ENCODE results near the gene TMEM252.

The TMEM252 gene

DNA sequence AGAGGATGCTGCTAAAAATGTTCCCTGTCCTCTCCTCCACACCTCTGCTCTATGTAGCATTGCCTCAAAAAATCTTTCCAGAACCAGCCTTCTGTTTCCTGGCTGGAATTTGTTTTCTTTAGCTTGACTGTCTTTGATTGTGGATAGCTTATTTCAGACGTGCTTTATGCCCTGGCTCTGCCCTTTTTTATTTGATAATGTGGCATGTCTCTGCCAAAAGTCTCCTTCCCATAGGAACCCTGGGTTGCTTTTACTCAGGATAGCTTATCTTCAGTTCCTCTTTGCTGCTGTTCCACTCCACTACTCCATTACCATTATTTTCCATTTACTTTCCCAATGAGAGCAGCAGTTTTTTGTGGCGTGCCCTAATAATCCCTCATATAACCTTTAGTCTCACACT, 885 bp upstream of the TMEM252 start:
- DNase-seq (ENCODE audit: low spot score) = no peak

DNA sequence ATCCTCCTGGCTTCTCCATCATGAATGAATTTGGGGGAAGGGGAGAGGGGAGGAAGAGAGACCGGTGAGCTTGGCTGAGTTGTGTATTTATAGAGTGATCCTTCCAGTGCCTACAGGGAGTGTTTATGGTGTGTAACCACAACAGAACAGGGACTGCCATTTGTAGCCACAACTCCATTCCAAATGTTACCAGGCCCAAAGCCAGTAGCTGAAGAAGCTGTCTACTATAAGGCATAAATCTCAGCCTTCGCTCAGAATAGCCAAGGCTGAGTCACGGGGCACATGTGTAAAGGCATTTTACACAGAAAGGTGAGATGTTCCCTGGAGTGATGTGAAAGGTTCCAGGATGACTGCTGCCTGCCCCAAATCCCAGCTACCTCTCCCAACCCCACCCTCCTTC, 2.5 kb downstream of the TMEM252 start:
- DNase-seq (ENCODE audit: low spot score) = no peak

DNA sequence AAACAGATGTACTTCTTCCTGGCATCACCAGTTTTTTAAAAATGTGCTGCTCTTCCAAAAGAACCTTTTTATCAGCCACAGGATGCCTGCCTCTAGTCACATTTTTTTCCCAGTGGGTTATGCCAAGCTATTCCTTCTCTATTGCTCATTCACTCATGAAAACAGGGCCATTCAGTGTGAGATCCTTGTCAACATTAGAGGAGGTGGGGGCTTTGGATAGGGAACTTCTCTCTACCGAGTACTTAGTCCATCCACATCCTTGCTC, 3.1 kb downstream of the TMEM252 start:
- DNase-seq (ENCODE audit: low spot score) = no peak

DNA sequence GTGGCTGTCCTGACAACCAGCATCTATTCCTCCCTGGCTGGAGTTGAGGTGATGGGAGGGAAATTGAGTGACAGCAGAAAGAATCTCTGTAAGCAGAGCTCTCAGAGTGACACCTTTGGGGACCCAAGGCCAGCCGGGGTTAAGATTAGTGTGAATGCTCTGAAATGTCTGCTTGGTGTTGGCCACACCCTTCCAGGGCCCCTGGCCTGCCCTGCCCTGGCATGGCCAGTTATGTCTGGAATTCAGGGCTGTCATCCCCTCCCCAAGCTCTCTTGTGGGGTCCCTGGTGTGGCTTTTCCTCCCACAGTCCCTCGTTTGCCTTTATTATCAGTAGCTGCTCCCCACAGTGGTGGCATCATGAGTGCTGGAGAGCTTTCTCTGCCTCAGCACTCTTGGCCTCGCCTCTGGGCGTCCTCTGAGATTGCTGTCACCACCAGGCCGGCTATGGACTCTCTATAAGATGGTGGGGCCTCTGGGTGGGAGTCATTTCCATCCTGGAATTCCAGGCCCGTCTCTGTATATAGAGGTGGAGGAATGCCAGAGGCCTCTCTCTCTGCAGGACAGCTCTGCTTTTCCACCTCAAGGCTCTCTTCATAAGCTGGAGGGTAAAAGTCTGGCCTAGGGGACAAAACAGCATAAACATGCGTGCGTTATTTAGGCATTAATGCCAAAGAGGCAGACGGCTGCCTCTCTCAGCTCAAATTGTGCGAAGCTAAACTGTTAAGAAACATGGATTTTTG, 3.6 kb downstream of the TMEM252 start:
- DNase-seq (ENCODE audit: low spot score) = no peak

DNA sequence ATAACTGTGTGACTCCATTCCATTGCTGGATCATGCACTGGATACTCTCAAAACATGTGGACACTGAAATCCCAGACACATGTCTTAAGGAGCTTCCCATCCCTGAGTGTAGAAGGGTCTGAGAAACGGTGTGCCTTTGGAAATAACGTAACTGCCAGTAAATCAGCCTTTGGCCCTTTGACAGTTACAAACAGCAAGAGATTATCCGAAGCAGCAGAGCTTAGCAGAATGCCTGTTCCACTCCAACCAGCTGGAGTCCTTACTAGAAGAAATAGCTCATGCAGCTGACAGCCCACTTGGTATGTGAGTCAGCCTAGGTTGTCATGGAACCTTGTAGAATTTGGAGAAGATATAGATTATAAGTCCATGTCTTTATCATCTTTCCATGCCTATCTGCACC, 7.0 kb downstream of the TMEM252 start:
- no peak for DNase-seq (ENCODE audit: low spot score)

DNA sequence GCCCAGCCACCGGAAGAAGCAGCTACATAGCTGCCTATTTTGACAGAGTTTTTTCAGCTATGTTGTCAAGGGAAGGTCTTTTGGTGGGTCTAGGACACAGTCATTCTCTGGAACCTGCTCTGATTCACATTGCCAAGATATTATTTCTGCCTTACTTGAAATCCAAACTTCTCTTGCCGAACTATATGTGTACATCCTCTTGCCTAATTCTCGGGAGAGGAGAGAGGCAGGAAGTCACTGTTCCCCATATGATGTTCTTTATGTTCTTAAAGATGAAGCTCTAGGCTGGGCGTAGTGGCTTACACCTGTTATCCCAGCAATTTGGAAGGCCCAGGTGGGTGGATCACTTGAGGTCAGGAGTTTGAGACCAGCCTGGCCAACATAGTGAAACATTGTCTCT, 8.6 kb downstream of the TMEM252 start:
- DNase-seq (ENCODE audit: low spot score) = no peak

DNA sequence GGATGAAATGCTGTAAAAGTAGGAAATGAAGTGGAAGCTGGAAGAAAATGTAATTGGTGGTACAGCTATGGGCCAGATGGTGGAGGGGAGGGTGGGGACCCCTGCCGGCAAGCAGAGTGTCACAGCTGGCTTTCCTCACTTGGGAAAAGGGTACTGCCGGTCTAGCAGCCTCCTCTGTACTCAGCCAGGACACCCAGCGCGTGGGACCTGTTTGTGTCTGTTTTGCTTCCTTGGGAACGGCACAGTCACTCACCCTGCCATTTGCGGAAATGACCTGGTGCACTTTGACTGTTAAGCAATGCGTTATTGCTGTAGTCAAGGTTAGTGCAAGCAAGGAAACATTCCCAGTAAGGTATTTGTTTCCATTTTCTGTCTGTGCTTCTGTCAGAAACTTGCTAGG, 10.1 kb downstream of the TMEM252 start:
- DNase-seq (ENCODE audit: low spot score) = peak; percentile 21

DNA sequence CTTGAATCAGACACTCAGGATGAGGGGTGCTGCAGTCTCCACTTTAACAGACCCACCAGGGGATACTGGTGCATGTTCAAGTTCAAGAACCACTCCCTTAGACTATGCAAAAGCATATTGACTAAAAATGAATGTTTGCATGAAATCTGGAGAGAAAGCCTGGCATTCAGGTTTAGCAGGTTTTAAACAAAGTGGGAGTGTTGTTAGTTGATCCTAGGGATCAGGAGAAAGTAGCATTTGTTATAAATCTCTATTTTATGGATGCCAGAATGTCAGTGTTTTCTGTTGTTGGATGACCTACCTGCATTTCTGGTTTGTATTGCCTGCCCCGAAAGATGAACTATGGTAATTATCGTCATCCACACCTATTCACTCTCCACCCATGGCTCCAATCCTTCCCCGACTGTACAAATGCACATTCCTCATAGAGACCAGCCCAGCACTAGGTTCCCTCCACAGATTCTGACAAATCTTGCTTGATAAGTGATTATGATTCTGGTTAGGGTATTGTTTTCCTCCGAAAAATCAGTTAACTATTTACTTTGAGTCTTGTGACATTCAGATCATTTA, 17.2 kb downstream of the TMEM252 start:
- DNase-seq (ENCODE audit: low spot score) = no peak

DNA sequence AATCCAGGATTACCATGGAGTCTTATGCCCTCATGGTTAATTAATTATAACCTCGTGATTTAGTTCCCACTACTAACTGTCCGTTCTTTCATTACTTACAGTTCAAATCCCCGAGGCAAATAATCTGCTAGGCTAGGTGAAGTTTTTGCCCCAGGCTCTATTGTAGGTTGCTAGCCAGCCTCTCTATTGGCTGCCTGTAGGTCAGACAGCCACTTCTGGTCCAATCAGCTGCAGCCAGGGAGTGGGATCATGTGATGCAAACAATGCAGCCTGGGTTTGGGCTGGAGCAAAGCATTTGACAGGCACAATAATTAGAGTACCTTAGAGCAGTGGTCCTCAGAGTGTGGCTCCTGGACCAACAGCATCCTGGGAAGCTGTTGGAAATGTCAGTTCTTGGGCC, 17.7 kb downstream of the TMEM252 start:
- no peak for DNase-seq (ENCODE audit: low spot score)

DNA sequence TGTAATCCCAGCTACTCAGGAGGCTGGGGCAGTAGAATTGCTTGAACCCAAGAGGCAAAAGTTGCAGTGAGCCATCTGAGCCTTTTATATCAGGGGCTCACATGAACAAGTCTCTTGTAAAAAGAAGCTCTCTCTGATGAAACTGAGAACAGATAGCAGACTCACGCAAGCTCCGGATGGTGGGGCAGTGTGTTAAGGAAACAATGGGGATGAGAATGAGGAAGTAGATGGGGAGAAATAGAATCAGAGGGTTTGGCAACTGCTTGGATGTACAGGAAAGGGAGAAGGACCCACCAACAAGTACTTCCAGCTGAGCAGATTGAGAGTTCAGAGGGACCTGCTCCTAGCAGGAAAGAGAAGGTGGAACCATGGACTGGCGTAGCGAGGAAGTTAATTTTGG, 18.6 kb downstream of the TMEM252 start:
- DNase-seq (ENCODE audit: low spot score) = no peak

DNA sequence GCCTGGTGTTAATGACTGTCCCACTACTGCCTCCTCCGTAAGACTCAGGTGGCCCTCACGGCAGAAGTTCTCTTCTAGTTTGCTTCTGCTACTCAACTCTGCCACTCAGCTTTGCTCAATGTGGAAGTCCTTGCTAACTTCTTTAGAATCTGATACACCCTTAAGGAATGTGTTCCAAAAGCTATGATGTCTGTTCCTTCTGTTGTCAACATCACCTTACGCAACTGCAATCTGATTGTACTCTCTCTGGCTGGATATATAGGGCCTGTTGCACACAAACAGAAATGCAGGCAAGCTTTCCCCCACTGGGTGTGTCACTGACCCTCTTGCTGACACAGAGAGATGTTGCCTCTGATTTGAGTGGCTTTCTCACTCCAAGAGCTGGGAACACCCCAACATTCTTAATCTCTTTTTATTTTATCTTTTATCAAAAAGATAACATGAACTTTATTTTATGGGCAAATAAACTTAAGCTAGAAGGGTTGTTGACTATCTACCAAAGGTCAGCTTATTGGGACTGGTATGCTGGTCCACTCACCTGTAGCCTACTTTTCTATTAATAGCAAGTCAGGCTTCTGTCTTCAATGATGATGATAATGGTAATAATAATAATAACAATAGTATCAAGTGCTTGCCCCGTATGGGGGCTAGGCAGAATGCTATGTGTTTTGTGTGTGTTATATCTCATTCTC, 25.2 kb downstream of the TMEM252 start:
- DNase-seq (ENCODE audit: low spot score) = no peak

DNA sequence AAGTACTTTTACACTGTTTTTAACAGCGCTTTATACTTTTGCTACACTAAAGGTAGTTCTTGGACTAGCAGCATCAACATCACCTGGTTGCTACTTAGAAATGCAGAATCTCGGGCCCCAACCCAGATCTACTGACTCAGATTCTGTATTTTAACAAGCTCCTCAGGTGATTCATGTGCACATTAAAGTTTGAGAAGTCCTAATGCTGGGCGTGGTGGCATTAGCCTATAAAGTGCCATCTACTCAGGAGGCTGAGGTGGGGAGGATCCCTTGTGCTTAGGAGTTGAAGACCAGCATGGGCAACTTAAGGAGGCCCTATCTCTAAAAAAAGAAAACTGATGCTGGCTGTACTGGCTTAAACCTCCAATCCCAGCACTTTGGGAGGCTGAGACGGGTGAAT, 26.7 kb downstream of the TMEM252 start:
- DNase-seq (ENCODE audit: low spot score) = no peak

DNA sequence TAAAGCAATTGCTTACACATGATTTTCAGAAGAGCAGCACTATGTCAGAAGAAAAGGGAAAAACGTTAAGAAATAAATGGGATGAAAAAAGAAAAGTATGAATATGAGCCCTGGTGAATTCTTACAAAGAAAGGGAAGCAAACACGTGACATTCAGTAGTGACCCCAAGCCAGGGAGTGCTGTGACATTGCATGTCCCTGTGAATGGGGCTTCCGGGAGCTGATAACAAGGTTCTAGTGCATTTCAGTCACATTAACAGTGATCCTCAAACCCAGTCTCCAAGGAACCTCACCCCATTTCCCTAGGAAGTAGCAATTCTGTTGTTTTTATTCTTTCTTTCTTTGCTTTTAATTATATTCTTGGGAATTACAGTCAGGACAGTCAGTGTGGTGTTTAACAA, 27.3 kb downstream of the TMEM252 start:
- no peak for DNase-seq (ENCODE audit: low spot score)

DNA sequence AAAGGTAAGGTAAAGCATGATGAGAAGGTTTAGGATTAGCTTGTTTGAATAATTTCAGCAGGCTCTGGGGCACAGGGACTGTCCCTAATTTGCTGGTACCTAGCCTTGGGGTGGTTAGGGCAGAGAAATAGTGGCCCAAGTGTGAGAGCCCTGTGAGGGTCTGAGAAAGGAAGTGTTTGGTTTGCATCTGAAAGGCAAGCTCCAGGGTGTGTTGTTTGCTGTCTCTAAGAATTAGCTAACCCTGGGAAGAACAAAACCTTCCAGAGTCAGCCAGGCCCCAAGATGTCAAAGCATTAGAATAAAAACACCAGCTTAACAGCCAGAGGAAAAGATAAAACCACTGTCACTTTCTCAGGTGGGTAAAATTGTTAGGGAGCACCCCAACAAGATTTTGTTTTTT, 31.0 kb downstream of the TMEM252 start:
- DNase-seq (ENCODE audit: low spot score) = no peak

DNA sequence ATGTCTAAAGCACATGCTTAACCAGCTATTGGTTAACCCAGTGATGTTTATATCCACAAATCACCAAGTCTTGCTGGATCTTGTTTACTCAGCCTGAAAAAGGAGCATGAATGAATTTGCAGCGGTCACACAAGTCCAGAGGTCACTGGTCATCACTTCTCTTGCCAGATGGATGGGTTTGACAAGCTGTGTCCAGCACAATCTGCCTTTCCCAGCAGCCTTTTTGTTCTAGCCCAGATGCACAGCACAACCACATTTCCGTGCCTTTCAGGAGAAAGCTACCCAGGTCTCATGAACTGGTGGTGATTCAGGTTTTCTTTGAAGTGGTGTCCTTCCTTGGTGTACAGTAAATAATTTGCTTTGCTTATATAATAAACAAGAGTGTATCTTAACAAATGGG, 32.1 kb downstream of the TMEM252 start:
- no peak for DNase-seq (ENCODE audit: low spot score)

DNA sequence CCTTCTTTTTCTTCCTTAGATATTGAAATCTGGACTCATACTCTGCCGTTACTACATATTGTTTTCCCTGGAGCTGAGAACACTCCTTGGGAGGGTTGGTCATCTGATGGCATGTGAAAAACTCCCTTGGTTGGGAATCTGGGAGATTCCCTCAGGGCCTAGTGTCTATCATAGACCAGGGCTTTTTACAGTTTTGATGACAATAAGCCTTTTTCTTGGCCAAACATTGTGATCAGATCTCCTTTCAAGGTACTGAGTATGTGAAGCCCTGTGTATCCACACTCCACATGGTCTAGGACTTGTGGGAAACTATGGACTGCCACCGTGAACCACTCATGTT, 32.9 kb downstream of the TMEM252 start:
- no peak for DNase-seq (ENCODE audit: low spot score)

DNA sequence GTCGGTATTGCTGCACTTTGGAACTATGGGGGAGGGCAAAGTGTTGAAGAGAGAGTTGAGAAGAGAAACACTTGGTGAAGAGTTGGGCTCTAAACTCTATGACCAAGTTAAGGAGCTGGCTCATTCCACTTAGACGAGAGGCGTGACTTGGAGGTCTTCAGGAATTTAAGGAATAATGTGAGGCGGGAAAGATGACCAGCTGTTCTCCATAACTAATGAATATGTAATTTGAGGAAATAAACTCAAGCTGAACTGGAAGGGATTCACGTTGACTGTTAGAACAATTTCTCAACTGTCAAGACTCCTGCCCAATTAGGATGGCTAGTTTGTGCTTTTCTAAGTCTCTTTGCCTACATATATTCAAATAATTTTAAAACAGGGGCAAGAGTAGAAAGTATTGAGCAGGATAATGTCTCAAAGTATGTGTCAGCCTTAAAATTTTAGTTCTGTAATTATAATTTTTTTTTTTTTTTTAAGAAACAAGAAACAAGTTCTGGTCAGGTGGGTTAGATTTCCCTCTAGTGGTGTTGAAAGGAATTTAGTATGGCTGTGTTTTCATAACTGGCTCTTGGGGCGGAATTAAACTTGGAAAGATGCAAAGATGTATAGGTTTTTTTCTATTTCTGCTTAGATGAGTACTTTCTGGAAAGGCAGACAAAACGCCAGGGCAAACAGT, 33.4 kb downstream of the TMEM252 start:
- DNase-seq (ENCODE audit: low spot score) = peak; percentile 10

DNA sequence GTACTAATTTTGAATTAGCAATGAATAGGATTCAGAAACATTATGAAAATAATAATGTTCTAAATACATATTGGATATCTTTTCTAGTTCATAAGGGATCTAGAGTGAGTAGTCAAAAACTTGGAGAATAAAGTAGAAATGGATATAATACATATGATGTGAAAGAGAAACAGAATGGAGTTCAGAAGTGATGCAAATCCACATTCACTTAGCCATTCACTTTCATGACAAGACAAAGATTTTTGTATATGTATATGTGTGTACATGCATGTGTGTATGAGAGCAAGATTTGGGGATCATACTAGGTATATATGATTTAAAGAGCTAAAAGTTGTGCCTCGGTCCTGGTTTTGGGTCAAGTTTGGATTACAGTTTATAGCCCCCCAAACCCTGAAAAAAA, 34.1 kb downstream of the TMEM252 start:
- DNase-seq (ENCODE audit: low spot score) = no peak

DNA sequence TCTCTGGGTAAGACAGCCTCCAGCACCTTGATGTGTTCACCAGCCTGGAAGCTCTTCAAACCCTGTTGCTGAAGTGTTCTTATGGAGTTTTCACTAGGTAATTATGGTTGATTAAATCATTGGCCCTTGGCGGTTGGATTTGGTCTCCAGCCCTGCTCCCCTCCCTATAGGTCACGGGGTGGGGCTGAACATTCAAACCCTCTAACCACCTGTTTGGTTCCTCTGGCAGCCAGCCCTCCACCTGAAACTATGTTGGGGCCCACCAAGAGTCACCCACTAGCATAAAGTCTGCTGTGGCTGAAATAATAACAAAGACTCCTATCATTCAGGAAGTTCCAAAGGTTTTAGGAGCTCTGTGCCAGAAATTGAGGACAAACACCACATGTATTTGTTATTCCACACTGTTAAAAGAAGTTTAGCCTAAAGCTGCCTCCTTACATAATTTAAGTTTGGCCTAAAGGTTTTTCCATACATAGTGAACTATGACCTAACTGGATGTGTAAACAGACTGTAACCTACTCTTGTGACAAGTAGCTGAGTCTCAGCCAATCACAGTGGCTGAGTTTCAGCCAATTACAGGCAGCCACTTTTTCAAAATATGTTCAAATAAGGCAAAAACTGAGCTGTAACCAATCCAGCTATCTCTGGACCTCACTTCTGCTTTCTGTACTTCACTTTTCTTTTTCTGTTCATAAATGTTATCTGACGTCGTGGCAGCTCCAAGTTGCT, 34.8 kb downstream of the TMEM252 start:
- DNase-seq (ENCODE audit: low spot score) = no peak

DNA sequence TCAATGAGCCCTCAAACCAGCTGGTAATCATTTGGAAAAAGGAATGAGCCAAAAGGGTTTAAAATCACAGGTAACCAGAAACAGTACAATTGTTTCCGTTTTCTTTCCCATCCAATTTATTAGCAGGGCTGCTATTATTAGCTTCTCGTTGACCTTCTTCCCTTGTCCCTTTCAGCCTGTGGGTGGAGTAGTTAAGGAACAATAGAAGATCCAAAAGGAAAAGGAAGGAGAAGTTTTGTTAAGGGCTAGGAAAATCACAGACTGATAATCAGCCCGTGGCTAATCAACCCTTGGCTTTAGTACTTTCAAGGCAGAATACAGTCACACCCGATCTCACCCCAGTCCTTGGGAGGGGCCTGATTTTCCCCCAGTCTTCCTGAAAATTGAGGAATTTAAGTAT, 38.4 kb downstream of the TMEM252 start:
- DNase-seq (ENCODE audit: low spot score) = no peak

DNA sequence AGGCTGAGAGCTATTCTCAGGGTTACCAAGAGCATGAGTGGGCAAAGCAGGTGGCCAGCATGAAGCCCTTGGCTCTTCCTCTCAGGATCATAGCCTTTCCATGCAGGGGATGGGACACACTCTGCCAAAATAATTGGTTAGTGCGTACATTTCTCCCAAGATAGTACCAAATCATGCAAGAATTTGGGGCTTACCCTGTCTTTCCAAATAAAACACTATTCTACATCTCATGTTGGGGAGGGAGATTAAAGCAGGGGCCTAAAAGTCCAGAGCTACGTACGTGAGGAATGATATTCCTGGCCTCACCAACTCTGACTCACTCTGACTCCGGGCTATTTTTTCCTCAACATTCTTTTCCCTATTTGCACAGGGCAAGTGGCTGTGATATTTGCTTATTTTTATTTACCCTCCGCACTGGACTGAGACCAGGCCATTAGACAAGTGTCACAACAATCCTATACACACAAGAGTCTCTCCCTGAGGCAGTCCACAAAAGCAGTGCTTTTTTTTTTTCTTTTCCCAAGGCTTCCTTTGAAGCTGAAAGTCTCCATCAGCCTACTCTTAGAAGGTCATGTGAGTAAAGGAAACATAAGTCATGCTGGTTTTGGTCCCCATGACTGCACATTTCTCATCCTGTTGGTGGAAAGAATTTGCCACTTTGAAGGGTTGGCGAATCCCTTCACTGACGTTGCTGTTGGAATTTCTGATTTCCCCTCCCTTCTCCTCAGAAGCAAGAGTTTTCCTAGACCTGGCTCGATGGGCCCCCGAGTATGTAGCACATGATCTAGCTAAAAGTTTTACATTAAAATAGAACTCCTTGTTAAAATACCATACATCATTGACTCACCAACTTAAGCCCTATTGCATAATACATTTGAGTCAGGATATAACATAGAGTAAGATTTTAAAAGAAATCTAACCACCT, 40.0 kb downstream of the TMEM252 start:
- DNase-seq (ENCODE audit: low spot score) = no peak

DNA sequence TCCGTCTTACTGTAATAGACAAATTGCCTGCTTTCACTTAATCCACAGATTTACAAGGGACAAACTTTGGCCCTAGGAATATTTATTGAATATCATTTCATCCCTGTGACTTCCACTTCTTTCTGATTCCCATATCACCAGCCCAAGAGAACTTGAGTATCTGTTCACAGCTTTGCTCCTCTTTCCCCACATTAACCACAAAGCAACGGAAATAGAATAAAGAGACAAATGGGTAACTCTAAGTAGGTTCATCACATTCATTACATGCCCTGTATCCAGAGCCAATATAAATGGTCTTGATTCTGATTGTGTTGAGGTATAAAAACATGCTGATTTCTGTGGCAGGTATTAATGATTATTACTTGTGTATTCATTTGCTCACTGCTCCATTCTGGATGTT, 41.9 kb downstream of the TMEM252 start:
- no peak for DNase-seq (ENCODE audit: low spot score)
